Right renal pelvis (tissue), 4 donors: ENCODE data around the gene AKR1C8. TPM values are rescaled to one million over a fixed set of nuclear protein-coding genes. Genes with fewer than 3 reads are reported as not detected.
A peak's percentile ranks its signal among the peaks of the same experiment; 100 is the strongest.
"Not testable (repeated sequence)": the region's sequence is repeated elsewhere in the genome, so short reads cannot be mapped to it uniquely, and the experiment has no call there.

Experiments used
- DNase-seq, 4 donors: peaks; one replicate each; pipeline ENCODE4 v3.0.0-alpha.2; 2013; ENCODE audit warnings: low read depth in 4 of 4, low spot score in 3 of 4, missing footprints in 1 of 4
- polyA plus RNA-seq, 4 donors: library from polyadenylated mRNA; unstranded; fragments of 120-200 nt; gene quantifications; one replicate each; pipeline ENCODE4 v1.2.1, GENCODE V29; 2013; ENCODE audit not compliant: insufficient read length in 4 of 4

The AKR1C8 gene
- polyA plus RNA-seq: under 1 TPM; 0.13 to 0.64 (median 0.27) TPM

DNA sequence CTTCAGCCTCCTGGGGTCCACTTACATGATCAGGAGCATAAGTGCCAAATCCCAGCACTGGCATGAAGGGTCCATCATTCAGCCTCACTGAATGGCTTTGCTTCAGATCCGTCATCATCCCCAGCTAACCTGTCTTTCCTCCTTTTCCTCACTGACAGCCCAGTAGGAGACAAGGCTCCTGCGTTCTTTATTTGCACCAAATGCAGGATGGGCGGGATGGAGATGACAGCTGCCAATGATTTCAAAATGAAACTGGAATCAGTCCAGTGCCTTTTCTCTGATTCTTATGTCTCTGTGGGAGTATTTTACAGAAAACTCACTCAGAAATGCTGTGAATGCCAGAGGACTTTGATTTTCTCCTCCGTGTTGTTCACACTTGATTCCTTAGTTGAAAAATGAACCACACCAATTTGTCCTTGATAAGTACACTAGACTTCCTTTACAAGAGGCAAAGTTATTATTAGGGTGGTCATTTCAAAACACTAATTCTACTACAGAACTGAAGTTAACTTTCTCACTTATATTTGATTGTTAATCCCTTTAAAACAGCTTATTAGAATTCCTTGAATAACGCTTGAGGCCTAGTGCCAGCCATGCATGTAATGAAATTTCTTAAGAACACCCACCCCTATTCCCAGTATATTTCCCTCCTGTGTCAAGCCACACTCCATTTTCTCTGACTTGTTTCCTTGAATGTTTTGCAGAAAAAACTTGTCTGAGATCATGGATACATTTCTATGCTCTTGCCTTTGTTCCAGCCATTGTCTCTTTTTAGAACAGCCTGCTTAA, at the start of gene AKR1C8:
Gene AKR1C8 (minus strand): TSS at position 164 of the 789 bp plus-strand sequence. CDS start 46 bp downstream, at position 118.
- DNase-seq: peak in 1 of 4 donors; percentile 10

DNA sequence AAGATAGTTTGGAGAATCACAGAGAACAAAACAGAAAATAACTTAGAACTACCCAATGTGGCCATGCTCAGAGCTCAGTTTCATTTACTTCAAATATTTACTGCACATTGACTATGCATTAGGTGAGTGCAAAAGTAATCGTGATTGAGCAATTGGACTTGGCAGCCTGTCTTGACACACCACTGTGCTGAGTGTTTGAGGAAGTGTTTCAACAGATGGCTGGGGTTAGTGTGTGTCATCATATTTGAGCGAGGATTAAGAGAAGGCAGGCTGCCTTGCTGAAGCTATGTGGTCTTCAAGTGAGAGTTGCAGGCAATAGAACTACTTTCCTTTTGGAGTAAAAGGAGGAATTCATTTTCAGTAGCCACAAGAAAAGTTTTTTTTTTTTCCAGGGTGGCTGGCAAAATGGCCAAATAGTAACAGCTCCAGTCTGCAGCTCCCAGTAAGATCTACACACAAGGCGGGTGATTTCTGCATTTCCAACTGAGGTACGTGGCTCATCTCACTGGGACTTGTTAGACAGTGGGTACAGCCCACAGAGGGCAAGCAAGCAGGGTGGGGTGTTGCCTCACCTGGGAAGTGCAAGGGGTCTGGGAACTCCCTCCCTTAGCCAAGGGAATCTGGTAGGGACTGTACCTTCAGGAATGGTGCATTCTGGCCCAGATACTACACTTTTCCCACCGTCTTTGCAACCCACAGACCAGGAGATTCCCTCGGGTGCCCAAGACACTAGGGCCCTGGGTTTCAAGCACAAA, 49.3 kb upstream of the AKR1C8 start:
- DNase-seq: no peak

DNA sequence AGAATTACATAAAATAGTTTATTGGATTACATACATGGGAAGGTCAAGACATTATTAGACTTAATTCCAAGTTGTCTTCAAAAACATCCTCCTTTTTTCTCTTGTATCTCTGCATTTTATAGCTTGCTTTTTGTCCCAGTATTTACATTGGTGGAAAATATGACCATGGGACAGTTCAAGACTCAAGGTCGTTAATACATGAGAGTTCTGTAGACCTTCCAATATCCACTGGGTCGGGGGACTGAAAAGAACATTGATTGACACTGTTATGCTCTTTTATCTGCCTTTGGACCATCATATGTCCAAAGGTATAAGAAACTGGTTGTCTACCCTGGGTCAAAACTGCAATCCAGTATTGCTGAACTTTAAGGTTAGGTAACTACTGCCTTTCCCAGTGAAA, 48.4 kb upstream of the AKR1C8 start:
- no peak for DNase-seq

DNA sequence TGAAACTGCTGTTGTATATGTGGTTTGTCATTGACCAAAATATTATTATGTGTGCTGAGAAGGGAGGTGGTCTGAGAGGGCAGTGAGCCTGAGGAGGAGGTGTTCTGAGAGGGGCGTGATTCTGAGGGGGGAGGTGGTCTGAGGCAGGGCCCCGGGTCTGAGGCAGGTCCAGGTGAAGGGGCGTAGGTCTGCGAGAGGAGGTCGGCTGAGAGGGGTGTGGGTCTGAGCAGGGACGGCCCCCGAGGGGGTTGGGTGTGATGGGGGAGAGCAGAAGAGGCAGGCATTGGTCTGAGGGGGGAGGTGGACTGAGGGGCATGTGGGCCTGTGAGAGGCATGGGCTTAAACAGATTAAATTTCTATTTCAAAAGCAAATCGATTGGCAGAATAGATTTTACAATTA, 44.1 kb upstream of the AKR1C8 start:
- no peak for DNase-seq

DNA sequence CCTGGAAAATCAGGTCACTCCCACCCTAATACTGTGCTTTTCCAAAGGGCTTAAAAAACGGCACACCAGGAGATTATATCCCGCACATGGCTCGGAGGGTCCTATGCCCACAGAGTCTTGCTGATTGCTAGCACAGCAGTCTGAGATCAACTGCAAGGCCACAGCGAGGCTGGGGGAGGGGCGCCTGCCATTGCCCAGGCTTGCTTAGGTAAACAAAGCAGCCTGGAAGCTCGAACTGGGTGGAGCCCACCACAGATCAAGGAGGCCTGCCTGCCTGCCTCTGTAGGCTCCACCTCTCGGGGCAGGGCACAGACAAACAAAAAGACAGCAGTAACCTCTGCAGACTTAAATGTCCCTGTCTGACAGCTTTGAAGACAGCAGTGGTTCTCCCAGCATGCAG, 38.0 kb upstream of the AKR1C8 start:
- DNase-seq: not testable (repeated sequence)

DNA sequence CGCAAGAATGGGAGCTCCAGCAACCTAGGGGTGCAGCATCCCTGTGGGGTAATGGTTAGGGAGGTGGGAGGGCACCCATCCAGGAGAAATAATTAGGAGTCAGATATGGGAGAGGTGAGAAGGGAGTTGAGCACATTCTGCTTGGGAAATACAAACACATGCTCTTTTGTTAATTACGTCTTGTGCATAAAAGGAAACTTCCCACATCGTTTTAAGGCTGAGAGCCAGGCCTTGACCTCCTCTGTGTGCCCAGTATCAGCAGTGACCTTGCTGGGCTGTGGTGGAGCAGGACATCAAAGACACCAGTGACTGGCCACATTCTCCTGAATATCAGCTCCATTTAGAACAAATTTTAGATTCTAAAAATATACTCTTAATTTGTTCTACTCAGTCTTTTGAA, 34.3 kb upstream of the AKR1C8 start:
- DNase-seq: no peak

DNA sequence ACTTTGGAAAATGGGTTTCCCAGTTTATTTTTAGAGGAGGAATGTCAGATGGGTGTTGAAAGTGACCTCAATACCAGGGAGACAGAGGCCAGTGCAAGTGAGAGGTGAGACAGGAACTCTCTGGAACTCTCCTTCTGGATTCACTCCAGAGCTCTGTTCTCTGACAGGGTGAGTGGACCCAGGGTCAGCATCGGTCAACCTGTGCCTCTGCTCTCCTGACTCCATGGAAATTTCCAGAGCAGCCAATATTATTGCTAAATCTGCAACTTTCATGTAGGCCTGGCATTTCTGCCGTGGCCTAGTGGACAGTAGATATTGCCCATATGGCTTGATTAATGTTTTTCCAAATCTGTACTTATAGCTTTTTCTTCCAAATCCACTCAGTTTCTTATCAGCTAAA, 31.9 kb upstream of the AKR1C8 start:
- DNase-seq: no peak

DNA sequence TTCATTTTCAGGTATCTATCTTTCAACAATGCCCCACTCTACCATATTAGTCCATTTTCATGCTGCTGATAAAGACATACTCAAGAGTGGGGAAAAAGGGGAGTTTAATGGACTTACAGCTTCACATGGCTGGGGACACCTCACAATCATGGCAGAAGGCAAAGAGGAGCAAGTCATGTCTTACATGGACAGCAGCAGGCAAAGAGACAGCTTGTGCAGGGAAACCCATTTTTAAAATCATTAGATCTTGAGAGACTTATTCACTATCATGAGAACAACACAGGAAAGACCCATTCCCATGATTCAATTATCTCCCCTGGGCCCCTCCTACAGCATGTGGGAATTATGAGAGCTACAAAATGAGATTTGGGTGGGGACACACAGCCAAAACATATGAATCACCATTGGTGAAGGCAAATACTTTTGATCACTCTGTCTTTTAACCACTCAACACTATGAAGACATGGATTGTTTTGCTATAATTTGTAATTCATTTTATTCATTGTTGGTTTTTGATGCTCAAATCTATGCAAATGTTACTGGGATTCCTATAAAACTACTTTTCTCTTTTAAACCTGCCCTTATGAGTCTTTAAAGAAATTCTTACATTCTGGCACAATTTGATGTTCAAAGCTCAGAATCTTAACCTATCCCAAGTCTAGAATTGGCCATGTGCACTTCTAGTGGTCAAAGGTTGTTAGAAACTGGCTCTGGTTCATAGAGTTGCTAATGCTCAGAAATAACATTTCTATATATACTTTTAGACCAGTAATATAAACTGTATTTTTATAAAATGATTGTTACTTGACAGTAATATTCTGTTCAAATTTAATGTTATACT, 27.0 kb upstream of the AKR1C8 start:
- no peak for DNase-seq

DNA sequence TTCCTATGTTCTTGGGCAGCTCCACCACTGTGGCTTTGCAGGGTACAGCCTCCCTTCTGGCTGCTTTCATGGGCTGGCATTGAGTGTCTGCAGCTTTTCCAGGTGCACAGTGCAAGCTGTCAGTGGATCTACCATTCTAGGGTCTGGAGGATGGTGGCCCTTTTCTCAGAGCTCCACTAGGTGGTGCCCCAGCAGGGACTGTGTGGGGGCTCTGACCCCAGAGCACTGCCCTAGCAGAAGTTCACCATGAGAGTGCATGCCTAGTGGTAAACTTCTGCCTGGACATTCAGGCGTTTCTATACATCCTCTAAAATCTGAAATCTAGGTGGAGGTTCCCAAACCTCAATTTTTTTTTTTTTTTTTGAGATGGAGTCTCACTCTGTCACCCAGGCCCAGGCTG, 25.3 kb upstream of the AKR1C8 start:
- DNase-seq: not testable (repeated sequence)

DNA sequence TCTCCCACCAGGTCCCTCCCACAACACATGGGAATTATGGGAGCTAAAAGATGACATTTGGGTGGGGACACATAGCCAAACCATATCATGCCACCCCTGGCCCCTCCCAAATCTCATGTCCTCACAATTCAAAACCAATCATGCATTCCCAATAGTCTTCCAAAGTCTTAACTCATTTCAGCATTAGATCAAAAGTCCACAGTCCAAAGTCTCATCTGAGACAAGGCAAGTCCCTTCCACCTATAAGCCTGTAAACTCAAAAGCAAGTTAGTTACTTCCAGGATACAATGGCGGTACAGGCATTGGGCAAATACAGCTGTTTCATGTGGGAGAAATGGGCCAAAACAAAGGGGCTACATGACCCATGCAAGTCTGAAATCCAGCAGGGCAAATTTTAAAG, 24.8 kb upstream of the AKR1C8 start:
- not testable (repeated sequence) for DNase-seq

DNA sequence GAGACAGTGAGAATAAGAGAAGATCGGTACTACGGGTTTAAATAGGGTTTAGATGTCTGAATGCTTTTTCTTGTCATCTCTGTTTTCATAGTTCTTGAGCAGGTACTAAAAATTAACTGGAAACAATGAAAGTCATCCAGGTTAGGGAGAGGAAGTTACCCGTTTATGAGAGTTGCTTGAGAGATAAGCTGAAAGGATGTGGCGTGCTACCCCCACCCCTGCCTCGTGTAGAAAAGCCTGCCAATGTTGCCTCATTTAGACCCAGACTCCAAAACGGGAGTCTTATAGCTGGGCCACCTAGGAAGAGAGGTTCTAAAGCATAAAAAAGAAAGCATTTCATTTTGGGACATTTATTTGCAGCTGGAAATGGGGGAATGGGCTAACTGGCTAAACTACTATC, 21.8 kb upstream of the AKR1C8 start:
- no peak for DNase-seq

DNA sequence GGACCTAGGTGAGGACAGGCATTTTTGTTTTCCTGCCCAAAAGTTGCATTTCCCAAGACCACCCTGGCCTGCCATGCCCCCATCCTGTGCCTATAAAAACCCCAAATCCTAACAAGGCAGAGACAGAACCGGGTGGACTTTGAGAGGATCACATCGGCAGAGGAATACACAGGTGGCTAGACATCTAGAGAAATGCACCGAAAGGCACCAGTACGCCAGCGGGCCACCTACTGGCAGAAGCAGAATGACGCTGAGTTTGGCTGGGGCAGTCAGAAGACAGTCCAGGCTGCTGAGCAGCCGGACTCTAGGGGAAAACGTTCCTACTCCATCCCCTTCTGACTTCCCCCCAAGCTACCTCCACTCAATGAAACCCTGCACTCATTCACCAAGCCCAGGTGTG, 14.4 kb upstream of the AKR1C8 start:
- no peak for DNase-seq

DNA sequence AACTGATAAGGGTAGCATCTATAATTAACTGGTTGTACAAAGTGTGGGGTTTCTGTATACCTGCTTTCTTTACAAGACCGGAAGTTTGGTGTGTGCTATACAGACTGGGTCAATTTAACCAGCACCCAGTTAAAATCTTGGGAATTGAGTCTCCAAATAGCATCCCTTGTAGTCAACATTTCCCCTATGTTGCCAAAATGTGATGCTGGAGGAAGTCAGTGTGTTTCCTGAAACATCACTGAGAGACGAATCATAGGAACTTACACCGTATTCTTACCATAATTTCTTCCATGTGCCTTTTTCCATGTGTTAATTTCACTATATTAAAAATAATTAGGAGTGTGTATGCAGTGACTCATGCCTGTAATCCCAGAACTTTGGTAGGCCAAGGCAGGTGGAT, 13.4 kb upstream of the AKR1C8 start:
- no peak for DNase-seq

DNA sequence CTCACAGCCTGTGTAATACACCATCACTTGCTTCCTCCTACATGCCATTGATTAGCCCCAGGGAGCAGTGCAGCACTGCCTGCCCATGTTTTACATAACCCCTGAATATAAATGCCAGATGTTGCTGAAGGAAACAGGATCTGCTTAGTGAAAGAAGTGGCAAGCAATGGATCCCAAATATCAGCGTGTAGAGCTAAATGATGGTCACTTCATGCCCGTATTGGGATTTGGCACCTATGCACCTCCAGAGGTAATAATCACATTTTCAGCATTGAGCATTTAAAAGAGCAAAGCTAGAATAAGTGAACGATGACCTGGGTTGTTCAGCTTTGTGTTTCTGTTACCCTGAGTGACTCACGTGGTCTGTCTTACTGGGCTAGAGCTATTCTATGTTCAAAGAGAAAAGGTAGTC, 11.8 kb upstream of the AKR1C8 start, which contains the start of gene AKR1C4:
Gene AKR1C4 (plus strand): TSS at position 136 of the 412 bp plus-strand sequence. CDS start 31 bp downstream, at position 167.
- DNase-seq: no peak

DNA sequence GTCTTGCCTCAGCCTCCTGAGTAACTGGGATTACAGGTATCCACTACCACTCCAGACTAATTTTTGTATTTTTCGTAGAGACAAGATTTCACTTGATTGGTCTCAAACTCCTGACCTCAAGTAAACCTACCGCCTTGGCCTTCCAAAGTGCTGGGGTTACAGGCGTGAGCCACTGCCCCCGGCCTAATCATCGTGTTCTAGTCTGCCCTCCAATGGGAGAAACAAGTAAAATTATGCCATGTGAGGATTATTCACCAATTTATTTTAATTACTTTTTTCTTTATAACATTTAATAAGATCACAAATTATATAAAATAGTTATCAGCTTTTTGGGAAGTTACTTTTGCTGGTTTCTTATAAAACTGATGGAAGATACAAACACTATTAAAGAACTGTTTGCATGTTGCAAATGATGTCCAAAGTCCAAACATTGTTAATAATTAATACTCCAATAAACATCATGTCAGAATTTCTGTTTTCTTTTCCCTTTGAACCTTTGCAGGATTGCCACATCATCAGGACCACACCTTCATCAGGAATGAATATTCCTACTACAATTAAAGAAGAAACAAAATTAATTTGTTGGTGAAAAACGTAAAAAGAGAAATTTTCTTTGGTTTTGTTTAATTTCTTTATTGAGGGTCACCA, 10.9 kb upstream of the AKR1C8 start:
- no peak for DNase-seq

DNA sequence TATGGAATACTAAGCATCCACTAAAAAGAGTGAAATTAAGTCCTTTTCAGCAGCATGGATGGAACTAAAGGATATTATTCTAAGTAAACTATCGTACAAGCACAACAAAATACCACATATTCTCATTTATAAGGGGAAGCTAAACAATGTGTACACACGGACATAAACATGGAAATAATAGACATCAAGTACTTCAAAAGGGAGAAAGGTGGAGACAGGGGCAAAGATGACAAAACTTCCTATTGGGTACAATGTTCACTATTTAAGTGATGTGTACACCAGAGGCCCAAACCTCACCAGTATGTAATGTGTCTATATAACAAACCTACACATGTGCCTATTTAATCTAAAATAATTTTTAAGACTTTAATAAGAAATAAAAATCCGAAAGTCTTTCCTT, 9.5 kb upstream of the AKR1C8 start:
- DNase-seq: no peak

DNA sequence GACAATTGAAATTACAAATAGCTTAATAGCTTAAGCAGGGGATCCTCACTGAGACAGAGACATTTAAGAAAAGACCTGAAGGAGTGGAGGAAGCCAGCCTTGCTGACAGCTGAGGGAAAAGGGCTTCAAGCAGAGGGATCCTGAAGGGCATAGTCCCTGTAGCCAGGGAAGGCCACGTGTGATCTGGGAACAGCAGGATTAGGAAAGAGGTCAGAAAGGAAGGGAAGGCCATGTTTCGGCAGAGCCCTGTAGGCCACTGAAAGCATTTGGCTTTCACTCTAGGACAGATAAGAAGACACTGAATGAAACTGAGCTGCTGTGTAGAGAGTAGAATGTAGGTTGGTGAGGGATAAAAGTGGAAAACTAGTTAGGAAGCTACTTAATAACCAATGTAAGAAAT, 3.4 kb upstream of the AKR1C8 start:
- DNase-seq: no peak

DNA sequence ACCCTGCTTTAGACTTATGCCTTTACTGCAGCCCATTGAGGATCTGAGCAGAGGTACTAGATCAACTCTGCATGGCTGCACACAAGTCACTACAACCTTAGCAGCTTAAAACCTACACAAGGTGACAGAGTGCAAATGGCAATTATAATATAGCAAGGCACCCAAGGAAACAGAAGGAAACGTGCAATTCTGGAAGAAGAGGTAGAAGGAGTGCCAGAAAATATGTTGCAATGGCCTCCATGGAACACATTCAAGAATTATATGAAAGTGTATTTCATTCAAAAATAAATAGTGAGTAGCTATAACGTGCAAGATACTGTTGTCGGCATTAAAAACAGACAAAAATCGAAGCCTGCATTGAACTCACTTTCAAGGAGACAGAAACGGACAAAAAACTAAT, 2.9 kb upstream of the AKR1C8 start:
- no peak for DNase-seq

DNA sequence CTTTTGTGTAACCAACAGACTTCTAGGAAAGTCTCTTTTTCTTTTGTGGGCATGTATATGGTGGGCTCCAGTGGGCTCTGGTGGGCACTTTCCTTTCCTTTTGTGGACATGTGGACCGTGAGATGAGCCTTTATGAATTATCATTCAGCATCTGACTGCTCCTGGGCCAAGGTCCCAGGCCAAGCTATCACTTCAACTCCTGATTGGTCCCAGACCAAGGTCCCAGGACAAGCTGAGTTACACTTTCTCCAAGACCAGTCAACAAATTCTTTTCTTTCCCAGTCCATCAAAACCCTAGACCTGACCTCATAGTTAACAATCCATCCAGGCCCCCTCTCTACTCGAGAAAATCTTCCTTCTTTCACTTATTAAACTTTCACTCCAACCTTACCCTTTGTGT, 1.0 kb downstream of the AKR1C8 start:
- no peak for DNase-seq

DNA sequence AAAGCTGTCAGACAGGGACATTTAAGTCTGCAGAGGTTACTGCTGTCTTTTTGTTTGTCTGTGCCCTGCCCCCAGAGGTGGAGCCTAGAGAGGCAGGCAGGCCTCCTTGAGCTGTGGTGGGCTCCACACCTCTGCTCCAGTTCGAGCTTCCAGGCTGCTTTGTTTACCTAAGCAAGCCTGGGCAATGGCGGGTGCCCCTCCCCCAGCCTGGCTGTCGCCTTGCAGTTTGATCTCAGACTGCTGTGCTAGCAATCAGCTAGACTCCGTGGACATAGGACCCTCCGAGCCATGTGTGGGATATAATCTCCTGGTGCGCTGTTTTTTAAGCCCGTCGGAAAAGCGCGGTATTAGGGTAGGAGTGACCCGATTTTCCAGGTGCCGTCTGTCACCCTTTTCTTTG, 4.4 kb downstream of the AKR1C8 start:
- not testable (repeated sequence) for DNase-seq
